Lower lobe of right lung (tissue), 2 donors: ENCODE results near the gene B4GALNT3. TPM values are rescaled to one million over a fixed set of nuclear protein-coding genes. Genes with fewer than 3 reads are reported as not detected.

Source experiments
- ATAC-seq, 2 donors: fragments of 200-7000 bp; cut with Tn5 transposase; one replicate each; pipeline ENCODE4 v1.9.1; 2020 to 2022; ENCODE audit warnings: mild to moderate bottlenecking in 2 of 2, moderate library complexity in 2 of 2
- DNase-seq: peaks from one replicate; pipeline ENCODE4 v3.0.0-alpha.2; 2020
- H3K27ac ChIP-seq: fragments of 200-600 bp; one replicate; pipeline ENCODE4 v1.8.0; 2022
- H3K27me3 ChIP-seq: fragments of 200-600 bp; one replicate; pipeline ENCODE4 v1.8.0; 2022; ENCODE audit warnings: low read depth
- H3K36me3 ChIP-seq: fragments of 200-600 bp; one replicate; pipeline ENCODE4 v1.8.0; 2022; ENCODE audit warnings: mild to moderate bottlenecking
- H3K4me1 ChIP-seq: fragments of 200-600 bp; one replicate; pipeline ENCODE4 v1.8.0; 2022
- H3K4me3 ChIP-seq: fragments of 200-600 bp; one replicate; pipeline ENCODE4 v1.8.0; 2022; ENCODE audit warnings: mild to moderate bottlenecking
- H3K9me3 ChIP-seq: fragments of 200-600 bp; one replicate; pipeline ENCODE4 v1.8.0; 2022
- CTCF ChIP-seq: fragments of 200-600 bp; IDR thresholded peaks from one replicate; pipeline ENCODE4 v1.8.0; 2022; ENCODE audit warnings: antibody characterized with exemption, mild to moderate bottlenecking
- intact Hi-C: fragments of 100-400 bp; cut with DNase I; formaldehyde crosslinking; loops from one replicate; pipeline ENCODE4 v1.11.0; 2022
- total RNA-seq: library from RNA; stranded (reverse); fragmentation: NEBNext Ultra II Directional; extraction: Animal tissue kit (Norgen Biotek cat#: 25700); gene quantifications from one replicate; pipeline ENCODE4 v1.2.1, GENCODE V29; 2021
- donor health status: DM: no; HTN: yes; CAD: no; lungs with severe emphysema.

The B4GALNT3 gene
- total RNA-seq, 1 donor from 2014 or later = 20.6 TPM

- H3K4me1 ChIP-seq = peaks cover 7% of the 10 kb centered on the region
- TF ChIP-seq CTCF = no peak
- no peaks in the 10 kb centered on the region for H3K36me3 ChIP-seq
- H3K27me3 ChIP-seq = no peaks in the 10 kb centered on the region
- no peaks in the 10 kb centered on the region for H3K9me3 ChIP-seq
- no peak overlapping the region for H3K27ac ChIP-seq
- no peak overlapping the region for H3K4me3 ChIP-seq
- intact Hi-C loops = no loop called here
- no peak for DNase-seq
- no peak for ATAC-seq
Measured at GRCh38 chr12:533718-534117, 74.0 kb downstream of the B4GALNT3 start.

GRCh38 chr12:534216-534615 lies 74.5 kb downstream of the B4GALNT3 start:
- H3K4me3 ChIP-seq = no peak overlapping the region
- no peaks in the 10 kb centered on the region for H3K36me3 ChIP-seq
- H3K4me1 ChIP-seq = peaks cover 12% of the 10 kb centered on the region
- DNase-seq = no peak
- no peak overlapping the region for H3K27ac ChIP-seq
- H3K9me3 ChIP-seq = no peaks in the 10 kb centered on the region
- intact Hi-C loops = no loop called here
- ATAC-seq = no peak
- TF ChIP-seq CTCF = no peak
- H3K27me3 ChIP-seq = no peaks in the 10 kb centered on the region

GRCh38 chr12:535396-535795 lies 75.7 kb downstream of the B4GALNT3 start:
- intact Hi-C loops = no loop called here
- DNase-seq = no peak
- Histone ChIP-seq H3K4me1 (peaks cover 13% of the 10 kb centered on the region), H3K36me3 (no peaks in the 10 kb centered on the region), H3K4me3 (no peak overlapping the region), H3K27ac (no peak overlapping the region), H3K27me3 (no peaks in the 10 kb centered on the region), H3K9me3 (no peaks in the 10 kb centered on the region)
- ATAC-seq = no peak
- no peak for TF ChIP-seq CTCF

- H3K9me3 ChIP-seq = no peaks in the 10 kb centered on the region
- no peak overlapping the region for H3K4me3 ChIP-seq
- DNase-seq (no peak), ATAC-seq (no peak)
- intact Hi-C loops = no loop called here
- TF ChIP-seq CTCF = no peak
- no peaks in the 10 kb centered on the region for H3K27me3 ChIP-seq
- H3K36me3 ChIP-seq = no peaks in the 10 kb centered on the region
- no peak overlapping the region for H3K27ac ChIP-seq
- H3K4me1 ChIP-seq = peaks cover 13% of the 10 kb centered on the region
Measured at GRCh38 chr12:536751-537245, 77.1 kb downstream of the B4GALNT3 start.

- H3K9me3 ChIP-seq = no peaks in the 10 kb centered on the region
- no peak overlapping the region for H3K27ac ChIP-seq
- no peaks in the 10 kb centered on the region for H3K27me3 ChIP-seq
- intact Hi-C loops = no loop called here
- no peaks in the 10 kb centered on the region for H3K36me3 ChIP-seq
- peaks cover 13% of the 10 kb centered on the region for H3K4me1 ChIP-seq
- DNase-seq = no peak
- no peak overlapping the region for H3K4me3 ChIP-seq
- no peak for TF ChIP-seq CTCF
- ATAC-seq = no peak
Measured at GRCh38 chr12:537772-538171, 78.0 kb downstream of the B4GALNT3 start.
